Endothelial cell of umbilical vein (primary cell): ENCODE results near the gene DDB1.

Experiments used
- CTCF ChIP-seq, 2 donors: IDR thresholded peaks; 1 replicate in 1 of 2; 2 replicates in 1 of 2; pipeline ENCODE4 v1.5.1; 2011; ENCODE audit warnings: low read length in 2 of 2, mild to moderate bottlenecking in 2 of 2, moderate library complexity in 2 of 2, control low read depth in 1 of 2, inconsistent platforms in 1 of 2, low read depth in 1 of 2; ENCODE audit not compliant: insufficient read depth in 1 of 2; ENCODE audit errors: extremely low read depth in 1 of 2
- EZH2 ChIP-seq: IDR thresholded peaks from 2 replicates; pipeline ENCODE4 v1.6.1; 2012; ENCODE audit warnings: borderline replicate concordance, low read depth, mild to moderate bottlenecking, moderate library complexity, low read length, inconsistent platforms; ENCODE audit not compliant: severe bottlenecking
- JUN ChIP-seq: IDR thresholded peaks from 2 replicates; pipeline ENCODE4 v1.6.1; 2011; ENCODE audit warnings: borderline replicate concordance, low read depth; ENCODE audit not compliant: insufficient read length, insufficient read depth
- POLR2A ChIP-seq: IDR thresholded peaks from 2 replicates; pipeline ENCODE4 v1.6.1; 2012; ENCODE audit warnings: low read depth, mild to moderate bottlenecking, control low read depth, low read length

GRCh38 chr11:61334434-61335354, 1.8 kb upstream of the DDB1 start:
- TF ChIP-seq CTCF (IDR thresholded peaks at IDR 0.05; ENCODE audit: extremely low read depth in 1 of 2, insufficient read depth in 1 of 2, low read depth in 1 of 2, low read length in 2 of 2) = no peak
- no peak for TF ChIP-seq POLR2A
- TF ChIP-seq EZH2 = no peak
- TF ChIP-seq JUN = no peak
